Endothelial cell of hepatic sinusoid (primary cell): ENCODE data around the gene CAB39L.

Source experiments
- in situ Hi-C: cut with HindIII; loops from 2 replicates; pipeline ENCODE4 v1.10.0; 2017; ENCODE audit warnings: low sequenced_read_pairs

Gene CAB39L

GRCh38 chr13:49297338-49297737, 146.5 kb downstream of the CAB39L start:
- in situ Hi-C loops = loop anchor here (10.0 kb wide), 1 partner anchor 307 kb away; no protein-coding TSS in a partner anchor

- in situ Hi-C loops = loop anchor here (10.0 kb wide), 1 partner anchor 308 kb away; no protein-coding TSS in a partner anchor
These were observed 147.2 kb downstream of the CAB39L start for GRCh38 chr13:49296659-49297058.

GRCh38 chr13:49295244-49295643, 148.6 kb downstream of the CAB39L start:
- in situ Hi-C loops = loop anchor here (10.0 kb wide), 1 partner anchor 310 kb away; no protein-coding TSS in a partner anchor

DNA sequence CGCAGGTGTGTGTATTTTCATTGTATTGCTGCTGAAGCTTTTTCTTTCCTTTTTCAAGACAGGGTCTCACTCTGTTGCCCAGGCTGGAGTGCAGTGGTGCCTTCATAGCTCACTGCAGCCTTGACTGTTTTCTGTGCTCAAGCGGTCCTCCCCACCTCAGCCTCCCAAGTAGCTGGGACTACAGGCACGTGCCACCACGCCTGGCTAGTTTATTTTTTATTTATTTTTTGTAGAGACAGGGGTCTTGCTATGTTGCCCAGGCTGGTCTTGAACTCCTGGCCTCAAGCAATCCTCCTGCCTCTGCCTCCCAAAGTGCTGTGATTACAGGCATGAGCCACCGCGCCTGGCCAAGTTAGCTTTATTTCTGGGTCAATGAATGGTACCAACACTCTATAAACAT, 149.1 kb downstream of the CAB39L start:
- in situ Hi-C loops = loop anchor here (10.0 kb wide), 1 partner anchor 310 kb away; no protein-coding TSS in a partner anchor

- in situ Hi-C loops = loop anchor here (10.0 kb wide), 1 partner anchor 312 kb away; no protein-coding TSS in a partner anchor
These were observed 150.9 kb downstream of the CAB39L start for GRCh38 chr13:49292742-49293486.

GRCh38 chr13:49288458-49288857, 155.4 kb downstream of the CAB39L start:
- in situ Hi-C loops = no loop called here

DNA sequence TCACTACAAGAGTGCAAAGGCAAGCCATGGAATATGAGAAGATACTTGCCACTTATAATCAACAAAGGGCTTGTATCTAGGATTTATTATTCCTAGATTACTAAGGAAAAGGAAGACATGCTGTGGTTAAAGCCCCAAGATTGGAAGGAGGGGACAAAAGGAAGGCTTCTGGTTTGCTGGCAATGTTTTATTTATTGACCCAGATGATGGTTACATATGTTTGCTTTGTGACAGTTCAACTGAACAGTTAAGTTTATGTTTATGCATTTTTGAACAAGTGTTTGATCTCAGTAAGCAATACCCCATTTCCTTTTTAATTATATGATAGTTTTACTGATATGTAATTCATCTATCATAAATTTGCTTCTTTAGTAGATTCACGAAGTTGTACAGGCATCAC, 155.9 kb downstream of the CAB39L start:
- in situ Hi-C loops = no loop called here

DNA sequence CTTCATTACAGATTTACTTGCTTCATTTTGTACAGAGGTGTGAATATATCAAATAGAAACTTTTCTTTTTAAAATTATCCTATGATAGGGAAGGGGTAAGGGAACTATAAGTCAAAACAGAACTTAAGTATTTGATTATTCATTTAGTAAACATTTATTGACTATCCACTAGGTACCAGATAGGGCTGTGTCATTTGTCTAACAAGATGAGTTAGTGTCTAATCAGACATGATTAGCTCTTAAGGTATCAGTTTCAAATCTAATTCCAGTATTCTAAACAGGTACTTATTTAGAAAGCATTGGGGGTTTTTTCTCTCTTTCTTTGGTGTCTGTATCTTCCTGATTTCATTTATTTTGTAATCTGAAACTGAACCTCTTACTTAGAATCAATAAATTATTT, 164.0 kb downstream of the CAB39L start:
- in situ Hi-C loops = loop anchor here (5.0 kb wide), 1 partner anchor 63 kb away; no protein-coding TSS in a partner anchor

DNA sequence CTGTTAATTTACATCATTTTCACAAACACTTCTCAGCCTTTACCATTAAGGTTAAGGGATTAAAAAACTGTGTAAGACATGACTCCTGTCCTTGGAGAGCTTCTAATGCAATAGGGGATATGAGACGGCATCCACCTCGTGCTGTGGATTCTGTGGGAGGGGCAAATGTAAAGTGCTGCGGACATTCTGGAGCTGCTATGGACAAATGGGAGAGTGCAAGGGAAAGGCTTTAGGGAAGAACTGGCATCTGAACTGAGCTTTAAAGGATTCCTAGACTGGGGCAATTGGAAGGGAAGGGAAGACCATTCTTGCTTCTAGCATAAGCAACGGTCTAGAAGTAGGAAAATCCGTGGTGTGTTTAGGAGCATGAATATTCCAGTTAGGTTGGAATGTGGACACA, 164.8 kb downstream of the CAB39L start:
- in situ Hi-C loops = no loop called here

GRCh38 chr13:49278211-49278610, 165.7 kb downstream of the CAB39L start:
- in situ Hi-C loops = no loop called here

DNA sequence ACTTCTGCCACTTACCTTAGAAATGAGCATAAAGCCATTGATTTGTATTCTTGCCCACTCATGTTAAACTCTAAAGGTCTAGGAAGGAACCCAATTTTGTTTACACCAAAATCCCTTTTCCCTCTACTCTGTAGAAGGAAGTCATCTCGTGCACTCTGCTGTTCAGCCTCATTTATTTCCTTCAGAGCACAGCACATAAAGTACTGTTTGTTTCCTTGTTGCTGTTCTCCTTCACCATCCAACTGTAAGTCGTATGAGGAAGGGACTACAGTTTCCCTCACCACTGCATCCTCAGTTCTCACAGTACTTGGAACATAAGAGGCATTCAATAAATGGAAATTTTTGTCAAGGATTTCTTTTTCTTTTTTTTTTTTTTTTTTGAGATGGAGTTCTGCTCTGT, 171.6 kb downstream of the CAB39L start:
- in situ Hi-C loops = no loop called here

- in situ Hi-C loops = no loop called here
These were observed 172.6 kb downstream of the CAB39L start for GRCh38 chr13:49271264-49271663.

- in situ Hi-C loops = no loop called here
These were observed 178.0 kb downstream of the CAB39L start for GRCh38 chr13:49265822-49266221.

- in situ Hi-C loops = no loop called here
These were observed 181.2 kb downstream of the CAB39L start for GRCh38 chr13:49262634-49263033.

DNA sequence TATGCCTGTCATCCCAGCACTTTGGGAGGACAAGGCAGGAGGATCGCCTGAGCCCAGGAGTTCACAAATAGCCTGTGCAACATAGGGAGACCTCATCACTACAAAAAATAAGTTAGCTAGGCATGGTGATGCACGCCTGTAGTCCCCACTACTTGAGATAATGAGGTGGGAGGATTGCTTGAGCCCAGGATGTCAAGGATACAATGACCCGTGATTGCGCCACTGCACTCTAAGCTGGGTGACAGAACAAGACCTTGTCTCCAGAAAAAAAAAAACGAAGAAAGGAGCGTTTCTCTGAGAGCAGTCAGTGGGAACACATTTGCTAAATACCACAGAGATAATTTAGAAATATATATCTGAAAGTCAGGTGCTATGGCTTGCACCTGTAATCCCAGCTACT, 184.3 kb downstream of the CAB39L start:
- in situ Hi-C loops = no loop called here
